ENCODE data around the gene PLEKHO1.
"Not testable (repeated sequence)": the region's sequence is repeated elsewhere in the genome, so short reads cannot be mapped to it uniquely, and the experiment has no call there.

DNA sequence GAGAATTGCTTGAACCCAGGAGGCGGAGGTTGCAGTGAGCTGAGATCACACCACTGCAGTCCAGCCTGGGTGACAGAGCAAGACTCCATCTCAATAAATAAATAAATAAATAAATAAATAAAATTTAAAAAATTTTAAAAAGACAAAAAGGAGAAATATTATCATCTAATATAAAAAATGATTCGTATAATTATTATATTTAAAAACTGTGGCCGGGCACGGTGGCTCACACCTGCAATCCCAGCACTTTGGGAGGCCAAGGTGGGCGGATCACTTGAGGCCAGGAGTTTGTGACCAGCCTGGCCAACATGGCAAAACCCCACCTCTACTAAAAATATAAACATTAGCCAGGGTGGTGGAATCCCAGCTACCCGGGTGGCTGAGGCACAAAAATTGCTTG lies 58.7 kb downstream of the PLEKHO1 start:
- TF ChIP-seq CTCF (IDR thresholded peaks at IDR 0.05; ENCODE audit: low read depth, low read length); POLR2A (IDR thresholded peaks at IDR 0.05; ENCODE audit: extremely low read depth, insufficient read length): not testable (repeated sequence)
